Activated T-cell treated with anti-CD3 and anti-CD28 coated beads, Interleukin-2, amount 50 U/mL, for 24 hours (primary cell): ENCODE measurements around the gene CCDC88C.

Experiments
- DNase-seq: peaks from one replicate; pipeline ENCODE4 v3.0.0-alpha.2; 2020
- H3K27ac Mint-ChIP-seq: 2 replicates; pipeline ENCODE4 v1.8.0; 2020; ENCODE audit warnings: mild to moderate bottlenecking, mixed read lengths
- H3K27me3 Mint-ChIP-seq: 2 replicates; pipeline ENCODE4 v1.8.0; 2020; ENCODE audit warnings: mixed read lengths
- H3K36me3 Mint-ChIP-seq: 2 replicates; pipeline ENCODE4 v1.8.0; 2020; ENCODE audit warnings: low read depth, mixed read lengths
- H3K4me1 Mint-ChIP-seq: 2 replicates; pipeline ENCODE4 v1.8.0; 2020; ENCODE audit warnings: low read depth, mixed read lengths
- H3K4me3 Mint-ChIP-seq: 2 replicates; pipeline ENCODE4 v1.8.0; 2020; ENCODE audit warnings: mild to moderate bottlenecking, moderate library complexity, mixed read lengths
- H3K9me3 Mint-ChIP-seq: 2 replicates; pipeline ENCODE4 v1.8.0; 2020; ENCODE audit warnings: mixed read lengths

Gene CCDC88C

GRCh38 chr14:91323671-91324605 is 93.7 kb downstream of the CCDC88C start:
- Mint-ChIP-seq H3K9me3 (no peaks in the 10 kb centered on the region), H3K4me3 (peak overlapping the region; percentile 79), H3K27me3 (no peaks in the 10 kb centered on the region), H3K4me1 (peaks cover 85% of the 10 kb centered on the region), H3K27ac (peak overlapping the region; percentile 98), H3K36me3 (peaks cover 95% of the 10 kb centered on the region)
- DNase-seq: peak; percentile 97

- Mint-ChIP-seq H3K4me3 (no peak overlapping the region), H3K27ac (peak overlapping the region; percentile 98), H3K36me3 (peaks cover 96% of the 10 kb centered on the region), H3K27me3 (no peaks in the 10 kb centered on the region), H3K9me3 (no peaks in the 10 kb centered on the region), H3K4me1 (peaks cover 86% of the 10 kb centered on the region)
- DNase-seq: peak; percentile 29
Measured at GRCh38 chr14:91323031-91323430, 94.6 kb downstream of the CCDC88C start.

GRCh38 chr14:91322623-91323022 is 95.0 kb downstream of the CCDC88C start:
- peaks cover 86% of the 10 kb centered on the region for H3K4me1 Mint-ChIP-seq
- H3K27ac Mint-ChIP-seq: peak overlapping the region; percentile 98
- no peaks in the 10 kb centered on the region for H3K9me3 Mint-ChIP-seq
- peaks cover 96% of the 10 kb centered on the region for H3K36me3 Mint-ChIP-seq
- no peaks in the 10 kb centered on the region for H3K27me3 Mint-ChIP-seq
- no peak overlapping the region for H3K4me3 Mint-ChIP-seq
- DNase-seq: no peak

GRCh38 chr14:91321131-91321530 is 96.5 kb downstream of the CCDC88C start:
- Mint-ChIP-seq H3K36me3 (peaks cover 93% of the 10 kb centered on the region), H3K27ac (peak overlapping the region; percentile 84)

GRCh38 chr14:91320266-91320665 is 97.4 kb downstream of the CCDC88C start:
- H3K9me3 Mint-ChIP-seq: no peaks in the 10 kb centered on the region

More at GRCh38 chr14:91321131-91321530, 96.5 kb downstream of the CCDC88C start:
- peaks cover 86% of the 10 kb centered on the region for H3K4me1 Mint-ChIP-seq
- no peaks in the 10 kb centered on the region for H3K9me3 Mint-ChIP-seq
- DNase-seq: no peak
- no peaks in the 10 kb centered on the region for H3K27me3 Mint-ChIP-seq
- H3K4me3 Mint-ChIP-seq: no peak overlapping the region

DNA sequence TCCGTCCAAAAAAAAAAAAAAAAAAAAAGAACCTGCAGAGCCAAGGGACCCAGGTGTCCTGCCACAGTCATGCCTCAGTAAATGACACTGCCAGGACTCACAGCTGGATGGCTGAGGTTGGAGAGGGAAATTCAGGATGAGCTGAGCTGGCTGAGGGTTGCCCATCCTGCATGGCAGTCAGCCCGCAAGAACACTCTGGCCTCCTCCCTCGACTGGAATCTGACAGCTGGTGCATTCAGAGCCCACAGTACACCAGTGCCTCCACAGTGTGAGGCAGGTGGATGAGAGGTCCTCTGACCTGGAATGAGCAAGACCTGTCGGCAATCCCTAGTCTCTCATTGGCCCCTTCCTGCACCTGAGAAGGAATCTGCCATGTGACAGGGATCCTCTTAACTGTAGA is 98.7 kb downstream of the CCDC88C start:
- Mint-ChIP-seq H3K4me1 (peaks cover 84% of the 10 kb centered on the region), H3K27me3 (no peaks in the 10 kb centered on the region), H3K27ac (peak overlapping the region; percentile 60), H3K9me3 (no peaks in the 10 kb centered on the region), H3K36me3 (peaks cover 93% of the 10 kb centered on the region), H3K4me3 (no peak overlapping the region)
- DNase-seq: no peak

More at GRCh38 chr14:91320266-91320665, 97.4 kb downstream of the CCDC88C start:
- Mint-ChIP-seq H3K4me1 (peaks cover 86% of the 10 kb centered on the region), H3K36me3 (peaks cover 93% of the 10 kb centered on the region), H3K4me3 (no peak overlapping the region), H3K27ac (peak overlapping the region; percentile 76), H3K27me3 (no peaks in the 10 kb centered on the region)
- no peak for DNase-seq

GRCh38 chr14:91317381-91318308 is 100.0 kb downstream of the CCDC88C start:
- Mint-ChIP-seq H3K9me3 (no peaks in the 10 kb centered on the region), H3K27me3 (no peaks in the 10 kb centered on the region), H3K4me3 (peak overlapping the region; percentile 54), H3K36me3 (peaks cover 94% of the 10 kb centered on the region), H3K4me1 (peaks cover 84% of the 10 kb centered on the region), H3K27ac (peak overlapping the region; percentile 99)
- peak; percentile 84 for DNase-seq

GRCh38 chr14:91316761-91317160 is 100.9 kb downstream of the CCDC88C start:
- peaks cover 93% of the 10 kb centered on the region for H3K36me3 Mint-ChIP-seq

DNA sequence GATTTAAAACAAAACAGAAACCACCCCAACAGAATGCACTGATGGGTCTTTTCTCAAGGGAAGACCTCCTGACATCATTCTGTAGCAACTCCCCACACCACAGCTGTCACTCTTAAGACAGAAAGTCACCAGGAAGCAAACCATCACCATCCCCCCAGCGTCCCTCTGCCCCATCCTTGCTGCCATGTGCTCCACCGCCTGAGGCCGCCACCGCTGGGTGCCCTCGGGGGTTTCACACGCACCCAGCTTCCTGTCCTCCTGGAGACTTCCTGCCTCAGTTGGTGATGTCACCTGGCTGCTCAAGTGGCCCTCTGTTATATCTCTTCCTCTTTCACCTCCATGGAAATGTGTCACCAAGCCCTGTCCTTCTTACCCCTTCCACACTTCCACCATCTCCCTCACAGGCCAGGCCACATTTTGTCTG is 101.8 kb downstream of the CCDC88C start:
- peaks cover 93% of the 10 kb centered on the region for H3K36me3 Mint-ChIP-seq
- peak overlapping the region; percentile 99 for H3K27ac Mint-ChIP-seq
- H3K4me3 Mint-ChIP-seq: peak overlapping the region; percentile 64
- no peaks in the 10 kb centered on the region for H3K9me3 Mint-ChIP-seq
- no peaks in the 10 kb centered on the region for H3K27me3 Mint-ChIP-seq
- H3K4me1 Mint-ChIP-seq: peaks cover 82% of the 10 kb centered on the region
- peak; percentile 84 for DNase-seq

More at GRCh38 chr14:91316761-91317160, 100.9 kb downstream of the CCDC88C start:
- no peaks in the 10 kb centered on the region for H3K27me3 Mint-ChIP-seq
- no peak for DNase-seq
- H3K4me3 Mint-ChIP-seq: peak overlapping the region; percentile 54
- peaks cover 77% of the 10 kb centered on the region for H3K4me1 Mint-ChIP-seq
- H3K27ac Mint-ChIP-seq: peak overlapping the region; percentile 99
- H3K9me3 Mint-ChIP-seq: no peaks in the 10 kb centered on the region

DNA sequence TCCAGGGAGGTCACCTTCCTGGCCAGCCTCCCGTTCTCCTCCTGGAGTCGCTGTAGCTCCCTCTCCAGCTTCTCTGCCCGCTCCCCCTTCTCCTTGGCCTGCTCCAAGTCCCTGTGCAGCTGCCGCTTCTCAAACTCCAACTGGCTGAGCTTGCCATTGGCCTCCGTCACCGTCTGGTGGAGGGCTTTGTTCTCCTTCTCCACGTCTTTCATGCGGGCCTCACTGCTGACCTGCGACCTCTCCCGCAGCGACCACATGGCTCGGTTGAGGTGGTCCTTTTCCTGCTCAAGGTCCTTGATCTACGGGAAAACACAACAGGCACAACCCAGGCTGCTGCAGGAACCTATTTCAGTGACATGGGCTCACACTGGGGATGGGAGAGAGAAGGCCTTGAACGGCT is 103.8 kb downstream of the CCDC88C start:
- H3K4me1 Mint-ChIP-seq: peaks cover 83% of the 10 kb centered on the region
- no peaks in the 10 kb centered on the region for H3K27me3 Mint-ChIP-seq
- no peak overlapping the region for H3K4me3 Mint-ChIP-seq
- no peaks in the 10 kb centered on the region for H3K9me3 Mint-ChIP-seq
- H3K36me3 Mint-ChIP-seq: peaks cover 93% of the 10 kb centered on the region
- H3K27ac Mint-ChIP-seq: peak overlapping the region; percentile 99
- DNase-seq: no peak

GRCh38 chr14:91313154-91313850 is 104.3 kb downstream of the CCDC88C start:
- peaks cover 93% of the 10 kb centered on the region for H3K36me3 Mint-ChIP-seq
- H3K4me1 Mint-ChIP-seq: peaks cover 78% of the 10 kb centered on the region
- H3K4me3 Mint-ChIP-seq: peak overlapping the region; percentile 39
- H3K9me3 Mint-ChIP-seq: no peaks in the 10 kb centered on the region
- no peak for DNase-seq
- H3K27me3 Mint-ChIP-seq: no peaks in the 10 kb centered on the region
- H3K27ac Mint-ChIP-seq: peak overlapping the region; percentile 99

GRCh38 chr14:91311284-91311662 is 106.3 kb downstream of the CCDC88C start:
- no peak for DNase-seq
- H3K4me1 Mint-ChIP-seq: peaks cover 61% of the 10 kb centered on the region
- H3K36me3 Mint-ChIP-seq: peaks cover 96% of the 10 kb centered on the region

GRCh38 chr14:91310606-91311283 is 106.9 kb downstream of the CCDC88C start:
- peak overlapping the region; percentile 94 for H3K27ac Mint-ChIP-seq
- peaks cover 60% of the 10 kb centered on the region for H3K4me1 Mint-ChIP-seq
- no peaks in the 10 kb centered on the region for H3K27me3 Mint-ChIP-seq
- DNase-seq: no peak
- peak overlapping the region; percentile 44 for H3K4me3 Mint-ChIP-seq
- no peaks in the 10 kb centered on the region for H3K9me3 Mint-ChIP-seq
- peaks cover 96% of the 10 kb centered on the region for H3K36me3 Mint-ChIP-seq

More at GRCh38 chr14:91311284-91311662, 106.3 kb downstream of the CCDC88C start:
- Mint-ChIP-seq H3K9me3 (no peaks in the 10 kb centered on the region), H3K27me3 (no peaks in the 10 kb centered on the region), H3K27ac (peak overlapping the region; percentile 94), H3K4me3 (peak overlapping the region; percentile 44)
